ENCODE results near the gene ZNF462. TPM values are rescaled to one million over a fixed set of nuclear protein-coding genes. Genes with fewer than 3 reads are reported as not detected.

ZNF462 gene
- total RNA-seq, 1 donor from 2014 or later = 103 TPM

GRCh38 chr9:106972082-106972481 is 109.1 kb downstream of the ZNF462 start:
- TF ChIP-seq CTCF (IDR thresholded peaks at IDR 0.05; ENCODE audit: unreplicated experiment) = no peak
- no peak overlapping the region for H3K27ac Mint-ChIP-seq
- DNase-seq (ENCODE audit: low spot score, unreplicated experiment) = no peak
- H3K4me3 Mint-ChIP-seq (ENCODE audit: low read depth) = no peak overlapping the region
- H3K36me3 Mint-ChIP-seq (ENCODE audit: insufficient read depth) = peaks cover 37% of the 10 kb centered on the region
- H3K4me1 Mint-ChIP-seq (ENCODE audit: low read depth) = peaks cover 15% of the 10 kb centered on the region
- no peaks in the 10 kb centered on the region for H3K9me3 Mint-ChIP-seq (ENCODE audit: low read depth)
- H3K27me3 Mint-ChIP-seq = no peaks in the 10 kb centered on the region

- Mint-ChIP-seq H3K27me3 (no peaks in the 10 kb centered on the region), H3K4me1 (ENCODE audit: low read depth) (peaks cover 7% of the 10 kb centered on the region), H3K4me3 (ENCODE audit: low read depth) (no peak overlapping the region), H3K9me3 (ENCODE audit: low read depth) (no peaks in the 10 kb centered on the region), H3K36me3 (ENCODE audit: insufficient read depth) (peaks cover 49% of the 10 kb centered on the region), H3K27ac (no peak overlapping the region)
- DNase-seq (ENCODE audit: low spot score, unreplicated experiment) = no peak
- no peak for TF ChIP-seq CTCF (IDR thresholded peaks at IDR 0.05; ENCODE audit: unreplicated experiment)
Measured at GRCh38 chr9:106974341-106974740, 111.4 kb downstream of the ZNF462 start.

GRCh38 chr9:106976772-106977171 is 113.8 kb downstream of the ZNF462 start:
- no peak overlapping the region for H3K4me3 Mint-ChIP-seq (ENCODE audit: low read depth)
- no peaks in the 10 kb centered on the region for H3K27me3 Mint-ChIP-seq
- no peaks in the 10 kb centered on the region for H3K4me1 Mint-ChIP-seq (ENCODE audit: low read depth)
- no peak overlapping the region for H3K27ac Mint-ChIP-seq
- no peak for TF ChIP-seq CTCF (IDR thresholded peaks at IDR 0.05; ENCODE audit: unreplicated experiment)
- H3K36me3 Mint-ChIP-seq (ENCODE audit: insufficient read depth) = peaks cover 54% of the 10 kb centered on the region
- no peaks in the 10 kb centered on the region for H3K9me3 Mint-ChIP-seq (ENCODE audit: low read depth)
- DNase-seq (ENCODE audit: low spot score, unreplicated experiment) = no peak

- no peak for DNase-seq (ENCODE audit: low spot score, unreplicated experiment)
- Mint-ChIP-seq H3K4me3 (ENCODE audit: low read depth) (no peak overlapping the region), H3K36me3 (ENCODE audit: insufficient read depth) (peaks cover 44% of the 10 kb centered on the region), H3K4me1 (ENCODE audit: low read depth) (no peaks in the 10 kb centered on the region), H3K27ac (no peak overlapping the region), H3K27me3 (no peaks in the 10 kb centered on the region), H3K9me3 (ENCODE audit: low read depth) (no peaks in the 10 kb centered on the region)
- no peak for TF ChIP-seq CTCF (IDR thresholded peaks at IDR 0.05; ENCODE audit: unreplicated experiment)
Measured at GRCh38 chr9:106980551-106981101, 117.7 kb downstream of the ZNF462 start.

- DNase-seq (ENCODE audit: low spot score, unreplicated experiment) = no peak
- H3K36me3 Mint-ChIP-seq (ENCODE audit: insufficient read depth) = peaks cover 50% of the 10 kb centered on the region
- no peaks in the 10 kb centered on the region for H3K9me3 Mint-ChIP-seq (ENCODE audit: low read depth)
- H3K4me1 Mint-ChIP-seq (ENCODE audit: low read depth) = no peaks in the 10 kb centered on the region
- no peaks in the 10 kb centered on the region for H3K27me3 Mint-ChIP-seq
- H3K4me3 Mint-ChIP-seq (ENCODE audit: low read depth) = no peak overlapping the region
- no peak for TF ChIP-seq CTCF (IDR thresholded peaks at IDR 0.05; ENCODE audit: unreplicated experiment)
- no peak overlapping the region for H3K27ac Mint-ChIP-seq
Measured at GRCh38 chr9:106981396-106982287, 118.7 kb downstream of the ZNF462 start.

Data from progenitor cell of endocrine pancreas (in vitro differentiated cells).